Activated CD4-positive, alpha-beta memory T cell treated with anti-CD3 and anti-CD28 coated beads for 36 hours (primary cell): Measurements from ENCODE around the gene TNFAIP8L2. TPM values are rescaled to one million over a fixed set of nuclear protein-coding genes. Genes with fewer than 3 reads are reported as not detected.

ENCODE experiments used
- CTCF ChIA-PET: fragments of 350-600 bp; sonication (Branson Sonifier 250); formaldehyde crosslinking; loops from one replicate; lab custom pipeline; 2021; ENCODE audit warnings: antibody characterized with exemption, inconsistent platforms; lab: Charles Lee
- POLR2A ChIA-PET: fragments of 350-600 bp; sonication (Branson Sonifier 250); formaldehyde crosslinking; loops from one replicate; lab custom pipeline; 2021; ENCODE audit warnings: antibody characterized with exemption; lab: Charles Lee
- DNase-seq: peaks from one replicate; pipeline ENCODE4 v3.0.0-alpha.2; 2020
- H3K27ac Mint-ChIP-seq: one replicate; pipeline ENCODE4 v1.8.0; 2021; ENCODE audit warnings: mixed read lengths
- H3K27me3 Mint-ChIP-seq: one replicate; pipeline ENCODE4 v1.8.0; 2021; ENCODE audit warnings: mixed read lengths
- H3K36me3 Mint-ChIP-seq: one replicate; pipeline ENCODE4 v1.8.0; 2021; ENCODE audit warnings: mixed read lengths
- H3K4me1 Mint-ChIP-seq: one replicate; pipeline ENCODE4 v1.8.0; 2021; ENCODE audit warnings: low read depth, mixed read lengths
- H3K4me3 Mint-ChIP-seq: one replicate; pipeline ENCODE4 v1.8.0; 2021; ENCODE audit warnings: mild to moderate bottlenecking, mixed read lengths
- H3K9me3 Mint-ChIP-seq: one replicate; pipeline ENCODE4 v1.8.0; 2021; ENCODE audit warnings: mixed read lengths
- intact Hi-C: fragments of 100-400 bp; cut with micrococcal nuclease; formaldehyde crosslinking; loops from one replicate; pipeline ENCODE4 v1.15.1; 2023
- total RNA-seq, 2 experiments: library from RNA; stranded (reverse); gene quantifications; one replicate each; pipeline ENCODE4 v1.2.3, GENCODE V29; 2021

The TNFAIP8L2 gene
- total RNA-seq, 2 experiments from 2014 or later: 24.2 to 26.7 TPM

GRCh38 chr1:151146412-151147131, 9.9 kb upstream of the TNFAIP8L2 start, which contains the start of gene SEMA6C:
Gene SEMA6C (minus strand): TSS chr1:151146631. CDS start chr1:151142621, 4,010 bp downstream.
- peak; percentile 92 for DNase-seq
- peak within 1 kb of the TSS; percentile 77 for H3K4me3 Mint-ChIP-seq
- intact Hi-C loops: no loop called here
- H3K4me1 Mint-ChIP-seq: peaks cover 6% of the 10 kb centered on the region
- CTCF ChIA-PET: interaction anchor here (0.6 to 1.0 kb wide), 3 partner anchors 9 to 47 kb away, joined by 3 to 6 read pairs (median 6); partner anchors contain the start of gene TNFAIP8L2
- H3K27me3 Mint-ChIP-seq: no peaks in the 10 kb centered on the region
- peak within 1 kb of the TSS; percentile 1 for H3K27ac Mint-ChIP-seq
- POLR2A ChIA-PET: interaction anchor here (1.2 to 1.4 kb wide), 2 partner anchors 10 to 15 kb away, joined by 3 to 4 read pairs; partner anchors contain the start of gene TNFAIP8L2
- H3K9me3 Mint-ChIP-seq: no peaks in the 10 kb centered on the region
- H3K36me3 Mint-ChIP-seq: no peaks in the 10 kb centered on the region

GRCh38 chr1:151147132-151147503, 9.3 kb upstream of the TNFAIP8L2 start:
- no peaks in the 10 kb centered on the region for H3K27me3 Mint-ChIP-seq
- ChIA-PET POLR2A (interaction anchor here (1.2 to 1.4 kb wide), 2 partner anchors 10 to 16 kb away, joined by 3 to 4 read pairs; partner anchors contain the start of gene TNFAIP8L2), CTCF (interaction anchor here (0.6 to 1.0 kb wide), 3 partner anchors 8 to 47 kb away, joined by 3 to 6 read pairs (median 6); partner anchors contain the start of gene TNFAIP8L2)
- H3K27ac Mint-ChIP-seq: peak overlapping the region; percentile 1
- H3K9me3 Mint-ChIP-seq: no peaks in the 10 kb centered on the region
- H3K36me3 Mint-ChIP-seq: no peaks in the 10 kb centered on the region
- H3K4me1 Mint-ChIP-seq: peaks cover 6% of the 10 kb centered on the region
- peak overlapping the region; percentile 77 for H3K4me3 Mint-ChIP-seq
- intact Hi-C loops: no loop called here
- no peak for DNase-seq

- peak overlapping the region; percentile 77 for H3K4me3 Mint-ChIP-seq
- intact Hi-C loops: no loop called here
- no peaks in the 10 kb centered on the region for H3K27me3 Mint-ChIP-seq
- DNase-seq: no peak
- no peak overlapping the region for H3K27ac Mint-ChIP-seq
- ChIA-PET CTCF (interaction anchor here (0.6 to 1.9 kb wide), 2 partner anchors 48 to 62 kb away, joined by 4 to 6 read pairs; no protein-coding TSS in a partner anchor), POLR2A (interaction anchor here (1.4 kb wide), 1 partner anchor 9 kb away, joined by 3 read pairs; the partner anchor contains the start of gene TNFAIP8L2)
- H3K4me1 Mint-ChIP-seq: peaks cover 6% of the 10 kb centered on the region
- H3K36me3 Mint-ChIP-seq: no peaks in the 10 kb centered on the region
- H3K9me3 Mint-ChIP-seq: no peaks in the 10 kb centered on the region
Observed at GRCh38 chr1:151147665-151148064, 8.8 kb upstream of the TNFAIP8L2 start.

GRCh38 chr1:151157067-151157531, 650 bp downstream of the TNFAIP8L2 start:
- ChIA-PET CTCF (interaction anchor here (0.6 to 9.8 kb wide), 32 partner anchors 8 to 192 kb away, joined by 3 to 298 read pairs (median 5); partner anchors contain the start of genes C1orf56, CDC42SE1, GABPB2 and MINDY1), POLR2A (interaction anchor here (0.6 to 2.5 kb wide), 14 partner anchors 9 to 793 kb away, joined by 3 to 18 read pairs (median 4); partner anchors contain the start of genes C1orf56, CDC42SE1, LYSMD1 and PSMD4)
- Mint-ChIP-seq H3K4me1 (peaks cover 44% of the 10 kb centered on the region), H3K36me3 (peaks cover 35% of the 10 kb centered on the region), H3K27me3 (no peaks in the 10 kb centered on the region), H3K27ac (peak overlapping the region; percentile 97), H3K4me3 (peak overlapping the region; percentile 97), H3K9me3 (no peaks in the 10 kb centered on the region)
- intact Hi-C loops: loop anchor here (1.0 to 5.0 kb wide), 6 partner anchors 8 to 596 kb away; partner anchors contain the start of genes CDC42SE1, LYSMD1, PIP5K1A and PRUNE1
- DNase-seq: peak; percentile 86

GRCh38 chr1:151158326-151158725, 1.9 kb downstream of the TNFAIP8L2 start:
- DNase-seq: peak; percentile 84
- no peaks in the 10 kb centered on the region for H3K27me3 Mint-ChIP-seq
- POLR2A ChIA-PET: interaction anchor here (0.6 to 2.5 kb wide), 6 partner anchors 26 to 596 kb away, joined by 4 to 10 read pairs (median 5); partner anchors contain the start of genes C1orf56, PSMD4 and VPS72
- H3K36me3 Mint-ChIP-seq: peaks cover 35% of the 10 kb centered on the region
- peak overlapping the region; percentile 97 for H3K4me3 Mint-ChIP-seq
- intact Hi-C loops: loop anchor here (5.0 kb wide), 2 partner anchors 39 to 546 kb away; partner anchors contain the start of gene PIP5K1A
- no peaks in the 10 kb centered on the region for H3K9me3 Mint-ChIP-seq
- peak overlapping the region; percentile 97 for H3K27ac Mint-ChIP-seq
- H3K4me1 Mint-ChIP-seq: peaks cover 48% of the 10 kb centered on the region
- CTCF ChIA-PET: interaction anchor here (1.3 to 9.8 kb wide), 6 partner anchors 22 to 152 kb away, joined by 3 to 298 read pairs (median 5); partner anchors contain the start of gene MINDY1

- POLR2A ChIA-PET: interaction anchor here (1.0 to 2.5 kb wide), 5 partner anchors 13 to 597 kb away, joined by 3 to 10 read pairs (median 5); partner anchors contain the start of genes PSMD4 and VPS72
Observed at GRCh38 chr1:151158751-151159251, 2.4 kb downstream of the TNFAIP8L2 start.

GRCh38 chr1:151159373-151159772, 2.9 kb downstream of the TNFAIP8L2 start:
- peak overlapping the region; percentile 16 for H3K4me3 Mint-ChIP-seq
- no peaks in the 10 kb centered on the region for H3K9me3 Mint-ChIP-seq
- peaks cover 52% of the 10 kb centered on the region for H3K4me1 Mint-ChIP-seq
- DNase-seq: no peak
- H3K27me3 Mint-ChIP-seq: no peaks in the 10 kb centered on the region
- CTCF ChIA-PET: interaction anchor here (0.5 to 9.8 kb wide), 5 partner anchors 28 to 1086 kb away, joined by 3 to 298 read pairs (median 4); no protein-coding TSS in a partner anchor
- POLR2A ChIA-PET: interaction anchor here (1.0 to 1.6 kb wide), 4 partner anchors 12 to 597 kb away, joined by 3 to 8 read pairs (median 4); partner anchors contain the start of genes PSMD4 and VPS72
- intact Hi-C loops: loop anchor here (5.0 kb wide), 2 partner anchors 38 to 547 kb away; partner anchors contain the start of gene PIP5K1A
- peaks cover 35% of the 10 kb centered on the region for H3K36me3 Mint-ChIP-seq
- H3K27ac Mint-ChIP-seq: peak overlapping the region; percentile 97

More at GRCh38 chr1:151158751-151159251, 2.4 kb downstream of the TNFAIP8L2 start:
- no peaks in the 10 kb centered on the region for H3K9me3 Mint-ChIP-seq
- peaks cover 48% of the 10 kb centered on the region for H3K4me1 Mint-ChIP-seq
- H3K4me3 Mint-ChIP-seq: peak overlapping the region; percentile 97
- peaks cover 35% of the 10 kb centered on the region for H3K36me3 Mint-ChIP-seq
- peak; percentile 51 for DNase-seq
- intact Hi-C loops: loop anchor here (5.0 kb wide), 2 partner anchors 38 to 546 kb away; partner anchors contain the start of gene PIP5K1A
- no peaks in the 10 kb centered on the region for H3K27me3 Mint-ChIP-seq
- peak overlapping the region; percentile 97 for H3K27ac Mint-ChIP-seq
- CTCF ChIA-PET: interaction anchor here (0.5 to 9.8 kb wide), 5 partner anchors 28 to 1086 kb away, joined by 3 to 298 read pairs (median 4); no protein-coding TSS in a partner anchor

GRCh38 chr1:151164732-151165280, 8.4 kb downstream of the TNFAIP8L2 start:
- POLR2A ChIA-PET: interaction anchor here (3.4 kb wide), 1 partner anchor 8 kb away, joined by 18 read pairs; the partner anchor contains the start of gene TNFAIP8L2
- no peaks in the 10 kb centered on the region for H3K9me3 Mint-ChIP-seq
- H3K27me3 Mint-ChIP-seq: peaks cover 2% of the 10 kb centered on the region
- CTCF ChIA-PET: interaction anchor here (0.8 to 1.4 kb wide), 3 partner anchors 8 to 62 kb away, joined by 4 read pairs; partner anchors contain the start of gene TNFAIP8L2
- DNase-seq: no peak
- peaks cover 57% of the 10 kb centered on the region for H3K4me1 Mint-ChIP-seq
- peak overlapping the region; percentile 92 for H3K4me3 Mint-ChIP-seq
- peak overlapping the region; percentile 10 for H3K27ac Mint-ChIP-seq
- intact Hi-C loops: loop anchor here (1.0 to 2.0 kb wide), 4 partner anchors 8 to 94 kb away; partner anchors contain the start of genes GABPB2, PIP5K1A and PSMD4
- H3K36me3 Mint-ChIP-seq: peaks cover 36% of the 10 kb centered on the region

- CTCF ChIA-PET: interaction anchor here (0.8 to 1.4 kb wide), 5 partner anchors 8 to 94 kb away, joined by 3 to 4 read pairs (median 4); partner anchors contain the start of genes GABPB2 and TNFAIP8L2
- peaks cover 53% of the 10 kb centered on the region for H3K4me1 Mint-ChIP-seq
- H3K27ac Mint-ChIP-seq: peak overlapping the region; percentile 92
- no peaks in the 10 kb centered on the region for H3K9me3 Mint-ChIP-seq
- H3K4me3 Mint-ChIP-seq: peak overlapping the region; percentile 92
- POLR2A ChIA-PET: interaction anchor here (3.4 kb wide), 1 partner anchor 8 kb away, joined by 18 read pairs; the partner anchor contains the start of gene TNFAIP8L2
- peaks cover 35% of the 10 kb centered on the region for H3K36me3 Mint-ChIP-seq
- peak; percentile 26 for DNase-seq
- H3K27me3 Mint-ChIP-seq: peaks cover 2% of the 10 kb centered on the region
- intact Hi-C loops: loop anchor here (1.0 to 2.0 kb wide), 4 partner anchors 8 to 95 kb away; partner anchors contain the start of genes GABPB2, PIP5K1A and PSMD4
Observed at GRCh38 chr1:151165281-151165737, 8.9 kb downstream of the TNFAIP8L2 start.
